MM.1S (cell line): ENCODE data around the gene TRAP1.

Experiments
- CTCF ChIP-seq: fragments of 300-600 bp; sonication (generic); IDR thresholded peaks from 2 replicates; pipeline ENCODE4 v1.5.1; 2016; ENCODE audit warnings: antibody characterized with exemption, low read length, mixed read lengths
- EZH2 ChIP-seq: fragments of 300-600 bp; sonication (generic); optimal IDR thresholded peaks from 2 replicates; pipeline ENCODE3; 2017; ENCODE audit warnings: low read depth, mild to moderate bottlenecking, antibody characterized with exemption, low read length, mixed read lengths
- EZH2phosphoT487 ChIP-seq: fragments of 300-600 bp; sonication (generic); IDR thresholded peaks from 2 replicates; pipeline ENCODE4 v1.6.1; 2018; ENCODE audit warnings: antibody characterized with exemption, low read length

- TF ChIP-seq CTCF (no peak), EZH2phosphoT487 (no peak), EZH2 (no peak)
These were observed 36.1 kb downstream of the TRAP1 start for GRCh38 chr16:3681206-3681605.
